HL-60/S4 treated with phorbol 12-myristate 13-acetate at 8.2 ng/mL for 4 days and 3 days (cell line): ENCODE results near the gene PLAC8.
"Not testable (repeated sequence)": the region's sequence is repeated elsewhere in the genome, so short reads cannot be mapped to it uniquely, and the experiment has no call there.

Source experiments
- in situ Hi-C: fragments of 300-500 bp; cut with MboI; formaldehyde crosslinking; loops from 2 replicates; pipeline ENCODE4 v1.15.0; 2022; ENCODE audit warnings: low sequenced_read_pairs

Gene PLAC8

GRCh38 chr4:83112678-83113428 is 1.7 kb downstream of the PLAC8 start:
- in situ Hi-C loops, result loop anchor here (25.0 kb wide), 1 partner anchor 149 kb away; no protein-coding TSS in a partner anchor

GRCh38 chr4:83112231-83112630 is 2.3 kb downstream of the PLAC8 start:
- in situ Hi-C loops, result loop anchor here (25.0 kb wide), 1 partner anchor 150 kb away; no protein-coding TSS in a partner anchor

GRCh38 chr4:83111751-83112141 is 2.8 kb downstream of the PLAC8 start:
- in situ Hi-C loops, result loop anchor here (25.0 kb wide), 1 partner anchor 151 kb away; no protein-coding TSS in a partner anchor

GRCh38 chr4:83110970-83111750 is 3.4 kb downstream of the PLAC8 start:
- in situ Hi-C loops, result loop anchor here (25.0 kb wide), 1 partner anchor 151 kb away; no protein-coding TSS in a partner anchor

- in situ Hi-C loops, result loop anchor here (25.0 kb wide), 1 partner anchor 152 kb away; no protein-coding TSS in a partner anchor
These were observed 4.1 kb downstream of the PLAC8 start for GRCh38 chr4:83110223-83110945.

- in situ Hi-C loops, result loop anchor here (25.0 kb wide), 1 partner anchor 153 kb away; no protein-coding TSS in a partner anchor
These were observed 4.9 kb downstream of the PLAC8 start for GRCh38 chr4:83109480-83110222.

GRCh38 chr4:83108101-83108861 is 6.2 kb downstream of the PLAC8 start:
- in situ Hi-C loops, result loop anchor here (25.0 kb wide), 1 partner anchor 154 kb away; no protein-coding TSS in a partner anchor

- in situ Hi-C loops, result loop anchor here (25.0 kb wide), 1 partner anchor 155 kb away; no protein-coding TSS in a partner anchor
These were observed 6.9 kb downstream of the PLAC8 start for GRCh38 chr4:83107631-83108030.

GRCh38 chr4:83104991-83105390 is 9.5 kb downstream of the PLAC8 start:
- in situ Hi-C loops, result loop anchor here (25.0 kb wide), 1 partner anchor 157 kb away; no protein-coding TSS in a partner anchor

- in situ Hi-C loops, result no loop called here
These were observed 18.1 kb downstream of the PLAC8 start for GRCh38 chr4:83096397-83096796.

- in situ Hi-C loops, result no loop called here
These were observed 21.4 kb downstream of the PLAC8 start for GRCh38 chr4:83093060-83093640.

GRCh38 chr4:83089410-83090157 is 24.9 kb downstream of the PLAC8 start:
- in situ Hi-C loops, result no loop called here

GRCh38 chr4:83084956-83085355 is 29.6 kb downstream of the PLAC8 start:
- in situ Hi-C loops, result not testable (repeated sequence)

GRCh38 chr4:83083925-83084475 is 30.5 kb downstream of the PLAC8 start:
- in situ Hi-C loops, result no loop called here

GRCh38 chr4:83082777-83083176 is 31.8 kb downstream of the PLAC8 start:
- in situ Hi-C loops, result no loop called here

- in situ Hi-C loops, result no loop called here
These were observed 34.0 kb downstream of the PLAC8 start for GRCh38 chr4:83080561-83080960.

GRCh38 chr4:83075311-83076095 is 39.0 kb downstream of the PLAC8 start:
- in situ Hi-C loops, result no loop called here
